Tibial artery (tissue), 4 donors: ENCODE data around the gene DAPK2.

Source experiments
- DNase-seq, 2 donors: peaks; one replicate each; pipeline ENCODE4 v3.0.0-alpha.2; 2019
- H3K27ac ChIP-seq, 2 donors: fragments of 200-600 bp; sonication (generic) in 1 of 2; 1 replicate in 1 of 2; 2 replicates in 1 of 2; pipeline ENCODE4 v1.5.1; 2018 to 2019; ENCODE audit warnings: mild to moderate bottlenecking in 1 of 2
- H3K27me3 ChIP-seq, 2 donors: fragments of 200-600 bp; sonication (generic) in 1 of 2; one replicate each; pipeline versions ENCODE4 v1.5.1 to v1.6.0; 2016 to 2019
- H3K36me3 ChIP-seq, 3 donors: fragments of 200-600 bp; sonication (generic) in 2 of 3; one replicate each; pipeline ENCODE4 v1.5.1; 2016 to 2019; ENCODE audit warnings: mild to moderate bottlenecking in 2 of 3
- H3K4me1 ChIP-seq, 4 donors: fragments of 200-600 bp; sonication (generic) in 2 of 4; 1 replicate in 3 of 4; 2 replicates in 1 of 4; pipeline ENCODE4 v1.5.1; 2016 to 2019
- H3K4me3 ChIP-seq, 2 donors: fragments of 200-600 bp; sonication (generic) in 1 of 2; 1 replicate in 1 of 2; 2 replicates in 1 of 2; pipeline ENCODE4 v1.5.1; 2018 to 2019; ENCODE audit warnings: mild to moderate bottlenecking in 2 of 2
- H3K9me3 ChIP-seq, 3 donors: fragments of 200-600 bp; sonication (generic) in 1 of 3; one replicate each; pipeline ENCODE4 v1.5.1; 2016 to 2019
- intact Hi-C: fragments of 100-400 bp; cut with DNase I; formaldehyde crosslinking; loops from one replicate; pipeline ENCODE4 v1.15.0; 2023; ENCODE audit warnings: low total_unique reads
- TF ChIP-seq, protein P1 (sequence below), 2 experiments: fragments of 200-600 bp in 1 of 2; fragments of 450-650 bp in 1 of 2; IDR thresholded peaks; one replicate each; pipeline ENCODE4 v1.5.1; 2017 to 2019; ENCODE audit warnings: antibody characterized with exemption in 2 of 2, mild to moderate bottlenecking in 1 of 2, moderate library complexity in 1 of 2

DAPK2 gene

DNA sequence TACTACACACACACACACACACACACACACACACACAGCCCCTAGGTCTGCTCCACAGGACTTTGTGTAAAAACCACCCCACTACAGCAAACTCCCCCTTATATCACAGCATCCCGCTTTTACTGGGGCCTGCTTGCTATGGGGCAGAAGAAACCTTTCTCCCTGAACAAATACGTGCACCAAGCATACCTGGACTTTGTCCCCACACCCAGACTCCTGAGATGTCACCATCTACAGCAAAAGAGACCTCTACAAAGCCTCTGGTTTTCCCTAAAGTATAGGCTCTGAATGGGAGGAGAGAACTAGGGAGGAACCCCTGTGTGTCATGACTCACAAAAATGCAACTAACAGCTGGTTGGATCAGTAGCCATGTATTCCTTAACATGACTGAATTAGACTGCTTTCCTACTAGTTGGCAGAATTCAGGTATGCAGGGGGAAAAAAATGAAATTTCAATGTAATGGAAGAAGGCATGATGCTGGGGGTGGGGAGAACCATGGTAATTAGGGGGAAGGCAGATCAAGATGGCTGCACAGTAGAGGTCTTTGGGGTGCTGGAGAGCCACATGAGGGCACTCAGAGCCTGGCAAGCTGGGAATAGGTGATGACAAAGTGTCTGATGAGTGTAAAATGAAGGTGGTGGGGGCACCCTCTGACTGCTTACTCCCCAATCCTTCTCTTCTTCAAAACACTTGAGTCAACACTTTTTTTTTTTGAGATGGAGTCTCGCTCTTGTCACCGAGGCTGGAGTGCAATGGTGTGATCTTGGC is 45.9 kb downstream of the DAPK2 start:
- Histone ChIP-seq H3K4me1 (peaks cover 0 to 4% (median 0%) of the 10 kb centered on the region in 4 donors), H3K4me3 (no peak overlapping the region), H3K27ac (no peak overlapping the region), H3K27me3 (peaks cover 0 to 4% of the 10 kb centered on the region in 2 donors), H3K9me3 (no peaks in the 10 kb centered on the region), H3K36me3 (no peaks in the 10 kb centered on the region)
- TF ChIP-seq, protein P1, sequence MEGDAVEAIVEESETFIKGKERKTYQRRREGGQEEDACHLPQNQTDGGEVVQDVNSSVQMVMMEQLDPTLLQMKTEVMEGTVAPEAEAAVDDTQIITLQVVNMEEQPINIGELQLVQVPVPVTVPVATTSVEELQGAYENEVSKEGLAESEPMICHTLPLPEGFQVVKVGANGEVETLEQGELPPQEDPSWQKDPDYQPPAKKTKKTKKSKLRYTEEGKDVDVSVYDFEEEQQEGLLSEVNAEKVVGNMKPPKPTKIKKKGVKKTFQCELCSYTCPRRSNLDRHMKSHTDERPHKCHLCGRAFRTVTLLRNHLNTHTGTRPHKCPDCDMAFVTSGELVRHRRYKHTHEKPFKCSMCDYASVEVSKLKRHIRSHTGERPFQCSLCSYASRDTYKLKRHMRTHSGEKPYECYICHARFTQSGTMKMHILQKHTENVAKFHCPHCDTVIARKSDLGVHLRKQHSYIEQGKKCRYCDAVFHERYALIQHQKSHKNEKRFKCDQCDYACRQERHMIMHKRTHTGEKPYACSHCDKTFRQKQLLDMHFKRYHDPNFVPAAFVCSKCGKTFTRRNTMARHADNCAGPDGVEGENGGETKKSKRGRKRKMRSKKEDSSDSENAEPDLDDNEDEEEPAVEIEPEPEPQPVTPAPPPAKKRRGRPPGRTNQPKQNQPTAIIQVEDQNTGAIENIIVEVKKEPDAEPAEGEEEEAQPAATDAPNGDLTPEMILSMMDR (IDR thresholded peaks at IDR 0.05) = no peak
- intact Hi-C loops = no loop called here
- no peak for DNase-seq

DNA sequence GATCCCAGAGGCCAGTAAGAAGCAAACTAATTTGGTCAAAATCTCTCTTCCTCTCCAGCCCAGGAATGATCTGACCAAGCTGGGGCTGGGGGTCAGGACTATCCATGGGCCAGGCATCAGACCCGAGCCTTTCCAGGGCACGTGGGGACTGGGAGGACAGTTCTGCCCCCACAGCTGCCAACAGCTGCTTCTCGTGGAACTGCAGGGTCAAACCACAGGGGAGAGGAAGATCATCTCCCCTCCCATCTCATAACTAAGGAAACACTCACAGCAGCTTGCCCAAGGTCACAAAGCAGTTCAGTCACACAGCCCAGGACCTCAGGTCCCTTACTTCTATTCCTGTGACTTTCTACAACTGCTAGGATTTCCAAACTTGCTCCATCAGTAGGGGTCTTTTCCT is 47.1 kb downstream of the DAPK2 start:
- Histone ChIP-seq H3K27ac (no peak overlapping the region), H3K4me3 (no peak overlapping the region), H3K9me3 (no peaks in the 10 kb centered on the region), H3K36me3 (no peaks in the 10 kb centered on the region), H3K27me3 (peaks cover 0 to 4% of the 10 kb centered on the region in 2 donors), H3K4me1 (peaks cover 0 to 4% (median 0%) of the 10 kb centered on the region in 4 donors)
- DNase-seq = no peak
- intact Hi-C loops = no loop called here
- TF ChIP-seq, protein P1 (IDR thresholded peaks at IDR 0.05) = no peak

DNA sequence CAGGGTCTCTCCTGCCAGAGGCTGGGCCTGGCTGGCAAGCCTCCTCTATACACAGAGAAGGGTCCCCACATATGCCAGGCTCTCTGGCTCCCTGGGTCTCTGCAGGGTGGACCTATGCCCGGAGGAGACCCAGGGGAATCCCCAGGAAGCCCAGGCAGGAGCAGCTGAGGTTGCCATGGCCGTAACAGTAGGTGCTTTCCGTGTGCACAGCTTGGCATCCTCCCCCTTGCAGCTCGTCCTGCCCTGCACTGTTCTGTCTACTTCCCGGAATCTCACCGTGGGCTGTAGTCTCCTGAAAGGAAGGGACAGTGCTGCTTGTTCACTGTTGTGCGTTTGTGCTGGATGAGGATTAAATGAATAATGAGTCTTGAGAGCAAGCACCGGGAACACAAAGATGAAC is 47.8 kb downstream of the DAPK2 start:
- no peaks in the 10 kb centered on the region for H3K36me3 ChIP-seq

DNA sequence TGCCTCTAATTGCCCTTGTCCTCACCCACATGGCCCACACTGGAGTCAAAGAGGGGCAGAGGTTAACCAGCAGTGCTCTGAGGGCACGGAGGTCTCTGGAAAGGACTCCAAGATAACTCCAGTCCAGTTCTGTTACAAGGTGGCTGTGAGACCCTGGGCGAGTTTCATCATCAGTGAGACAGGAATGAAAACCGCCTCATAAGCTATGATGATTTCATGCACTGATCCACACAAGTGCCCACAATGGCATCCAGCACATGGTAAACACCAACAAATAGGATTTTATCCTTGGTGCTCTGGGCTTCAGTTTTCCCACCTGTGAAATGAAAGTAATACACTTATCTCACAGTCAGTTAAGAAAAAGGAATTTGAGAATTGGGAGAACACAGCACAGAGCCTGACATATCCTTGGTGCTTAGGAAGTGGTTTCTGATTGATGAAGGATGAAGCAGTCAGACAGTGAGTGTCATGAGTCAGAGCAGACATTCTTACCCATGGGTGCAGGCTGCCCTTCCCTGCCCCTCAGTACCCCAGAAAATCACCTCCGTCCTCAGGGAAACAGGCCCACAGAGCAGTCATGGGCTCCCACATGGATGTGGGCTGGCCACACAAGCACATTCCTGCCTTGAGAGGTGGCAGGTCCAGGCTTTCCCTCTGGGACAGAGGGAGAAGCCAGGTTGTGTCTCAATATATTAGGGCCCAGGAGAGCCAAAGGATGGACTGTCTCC is 48.4 kb downstream of the DAPK2 start:
- intact Hi-C loops = no loop called here
- peaks cover 0 to 4% of the 10 kb centered on the region in 2 donors for H3K27me3 ChIP-seq
- DNase-seq = no peak
- H3K4me1 ChIP-seq = peaks cover 0 to 4% (median 0%) of the 10 kb centered on the region in 4 donors
- H3K27ac ChIP-seq = no peak overlapping the region
- H3K36me3 ChIP-seq = no peaks in the 10 kb centered on the region
- TF ChIP-seq, protein P1 (IDR thresholded peaks at IDR 0.05) = no peak
- H3K4me3 ChIP-seq = no peak overlapping the region
- H3K9me3 ChIP-seq = no peaks in the 10 kb centered on the region

More for the DNA sequence above, 47.8 kb downstream of the DAPK2 start:
- Histone ChIP-seq H3K4me1 (peaks cover 0 to 4% (median 0%) of the 10 kb centered on the region in 4 donors), H3K27me3 (peaks cover 0 to 4% of the 10 kb centered on the region in 2 donors), H3K9me3 (no peaks in the 10 kb centered on the region), H3K27ac (no peak overlapping the region), H3K4me3 (no peak overlapping the region)
- intact Hi-C loops = no loop called here
- TF ChIP-seq, protein P1 (IDR thresholded peaks at IDR 0.05) = no peak
- no peak for DNase-seq

DNA sequence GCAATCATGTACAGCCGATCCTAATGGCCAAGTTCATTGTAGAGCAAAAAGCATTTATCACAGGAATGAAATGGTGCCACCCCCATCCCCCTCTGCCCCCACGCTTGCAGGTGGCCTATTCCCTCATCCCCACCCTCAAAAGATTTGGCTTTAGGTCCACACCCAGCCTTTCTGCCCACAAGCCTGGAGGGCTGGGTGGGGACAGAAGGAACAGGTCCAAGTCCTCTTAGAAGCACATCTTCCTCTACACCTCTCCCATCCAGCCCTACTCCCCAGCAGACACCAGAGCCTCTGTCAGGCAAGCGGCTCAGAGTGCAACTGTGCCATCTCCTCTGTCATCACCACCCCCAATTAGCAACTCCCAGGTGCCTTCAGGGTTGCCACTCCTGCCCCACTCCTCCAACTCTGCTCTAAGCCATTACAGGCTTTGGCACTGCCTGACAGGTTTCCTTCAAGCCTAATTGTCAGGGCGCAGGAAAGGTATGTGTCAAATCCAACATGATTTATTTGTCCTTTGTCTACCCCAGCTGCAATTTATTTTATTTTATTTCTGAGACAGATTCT is 49.4 kb downstream of the DAPK2 start:
- no peaks in the 10 kb centered on the region for H3K9me3 ChIP-seq
- DNase-seq = no peak
- no peak overlapping the region for H3K27ac ChIP-seq
- TF ChIP-seq, protein P1 (IDR thresholded peaks at IDR 0.05) = no peak
- peaks cover 0 to 4% of the 10 kb centered on the region in 2 donors for H3K27me3 ChIP-seq
- peaks cover 0 to 4% (median 0%) of the 10 kb centered on the region in 4 donors for H3K4me1 ChIP-seq
- no peaks in the 10 kb centered on the region for H3K36me3 ChIP-seq
- no peak overlapping the region for H3K4me3 ChIP-seq
- intact Hi-C loops = no loop called here
